NCI-H446 (cell line): Measurements from ENCODE around the gene FOXE1.

Experiments
- DNase-seq, 2 experiments: peaks; one replicate each; lab custom pipeline; 2025; lab: John Stamatoyannopoulos, UW

FOXE1 gene

GRCh38 chr9:97848480-97849237 lies 4.4 kb upstream of the FOXE1 start:
- no peak for DNase-seq

GRCh38 chr9:97849980-97850379 lies 3.0 kb upstream of the FOXE1 start:
- no peak for DNase-seq

DNA sequence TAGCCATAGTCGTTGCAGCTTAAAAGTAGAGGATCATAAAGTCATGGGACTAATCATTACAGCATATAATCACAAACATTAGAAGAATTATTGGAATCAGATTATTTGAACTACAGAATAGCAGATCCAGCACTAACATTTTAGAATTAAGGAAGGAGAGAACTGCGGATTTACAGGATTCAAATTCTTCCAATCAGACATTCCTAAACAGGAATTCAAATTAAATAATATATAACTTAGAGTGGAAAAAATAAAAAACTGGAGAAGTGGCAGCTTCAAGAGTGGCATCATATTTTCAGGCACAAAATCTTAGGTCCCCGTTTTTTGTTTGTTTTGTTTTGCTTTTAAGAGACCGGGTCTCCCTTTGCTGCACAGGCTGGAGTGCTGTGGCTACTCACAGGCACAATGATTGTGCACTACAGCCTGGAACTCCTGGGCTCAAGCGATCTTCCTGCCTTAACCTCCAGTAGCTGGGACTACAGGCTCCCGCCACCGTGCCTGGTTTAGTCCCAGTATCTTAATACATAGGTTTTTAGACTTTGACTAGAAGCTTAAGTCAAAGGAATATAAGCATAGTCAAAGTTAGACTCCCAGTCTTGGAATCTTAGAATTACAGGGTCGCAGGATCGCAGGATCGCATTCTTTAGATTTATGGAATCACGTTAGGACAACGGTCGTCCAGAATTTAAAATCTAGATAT lies 2.1 kb upstream of the FOXE1 start:
- DNase-seq: no peak

DNA sequence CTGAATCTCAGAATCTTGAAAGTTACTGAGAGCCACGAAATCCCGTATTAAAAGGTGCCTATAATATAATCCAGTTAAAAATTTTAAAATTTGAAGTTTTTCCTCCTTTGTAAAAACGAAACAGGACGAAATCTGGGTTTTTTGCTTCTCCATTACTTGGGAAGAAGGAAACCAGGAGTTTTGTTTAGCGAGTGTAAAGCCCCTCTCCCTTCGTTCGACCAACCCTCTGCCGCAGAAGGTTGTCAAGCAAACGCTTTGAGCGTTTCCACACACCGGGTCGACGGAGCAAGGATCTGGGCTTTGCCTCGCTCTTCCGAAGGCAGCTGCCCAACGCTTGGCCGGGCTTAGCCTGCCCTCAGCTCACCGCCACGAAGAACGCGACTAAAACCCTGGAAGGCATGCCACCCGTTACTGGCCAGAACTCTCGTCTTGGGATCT lies 1.6 kb upstream of the FOXE1 start:
- DNase-seq: no peak

DNA sequence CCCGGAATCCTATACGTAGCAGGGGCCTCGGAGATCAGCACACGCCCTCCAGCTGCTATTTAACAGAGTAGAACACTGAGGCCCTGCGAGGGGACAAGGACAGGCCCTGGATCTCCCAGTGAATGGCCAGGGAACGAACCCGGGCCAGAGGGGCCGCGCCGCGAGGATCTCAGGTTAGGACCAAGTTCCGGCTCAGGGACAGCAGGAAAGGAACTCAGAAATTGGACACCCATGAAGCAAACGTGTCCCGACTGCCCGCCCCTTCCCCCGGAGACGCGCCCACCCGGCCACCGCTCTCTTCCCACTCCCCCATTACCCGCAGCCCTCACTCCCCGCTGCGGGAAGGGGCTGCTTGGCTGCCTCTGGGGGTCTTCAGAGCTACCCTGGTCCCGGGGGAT lies 1.0 kb upstream of the FOXE1 start:
- DNase-seq: no peak

- DNase-seq: no peak
These were observed 499 bp upstream of the FOXE1 start for GRCh38 chr9:97852399-97853055.

DNA sequence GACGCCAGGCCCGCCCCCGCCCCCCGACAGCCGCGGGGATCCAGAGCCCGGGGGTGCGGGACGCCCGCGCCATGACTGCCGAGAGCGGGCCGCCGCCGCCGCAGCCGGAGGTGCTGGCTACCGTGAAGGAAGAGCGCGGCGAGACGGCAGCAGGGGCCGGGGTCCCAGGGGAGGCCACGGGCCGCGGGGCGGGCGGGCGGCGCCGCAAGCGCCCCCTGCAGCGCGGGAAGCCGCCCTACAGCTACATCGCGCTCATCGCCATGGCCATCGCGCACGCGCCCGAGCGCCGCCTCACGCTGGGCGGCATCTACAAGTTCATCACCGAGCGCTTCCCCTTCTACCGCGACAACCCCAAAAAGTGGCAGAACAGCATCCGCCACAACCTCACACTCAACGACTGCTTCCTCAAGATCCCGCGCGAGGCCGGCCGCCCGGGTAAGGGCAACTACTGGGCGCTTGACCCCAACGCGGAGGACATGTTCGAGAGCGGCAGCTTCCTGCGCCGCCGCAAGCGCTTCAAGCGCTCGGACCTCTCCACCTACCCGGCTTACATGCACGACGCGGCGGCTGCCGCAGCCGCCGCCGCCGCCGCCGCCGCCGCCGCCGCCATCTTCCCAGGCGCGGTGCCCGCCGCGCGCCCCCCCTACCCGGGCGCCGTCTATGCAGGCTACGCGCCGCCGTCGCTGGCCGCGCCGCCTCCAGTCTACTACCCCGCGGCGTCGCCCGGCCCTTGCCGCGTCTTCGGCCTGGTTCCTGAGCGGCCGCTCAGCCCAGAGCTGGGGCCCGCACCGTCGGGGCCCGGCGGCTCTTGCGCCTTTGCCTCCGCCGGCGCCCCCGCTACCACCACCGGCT lies 1.0 kb downstream of the FOXE1 start:
- peak in 1 of 2 experiments; percentile 60 for DNase-seq

DNA sequence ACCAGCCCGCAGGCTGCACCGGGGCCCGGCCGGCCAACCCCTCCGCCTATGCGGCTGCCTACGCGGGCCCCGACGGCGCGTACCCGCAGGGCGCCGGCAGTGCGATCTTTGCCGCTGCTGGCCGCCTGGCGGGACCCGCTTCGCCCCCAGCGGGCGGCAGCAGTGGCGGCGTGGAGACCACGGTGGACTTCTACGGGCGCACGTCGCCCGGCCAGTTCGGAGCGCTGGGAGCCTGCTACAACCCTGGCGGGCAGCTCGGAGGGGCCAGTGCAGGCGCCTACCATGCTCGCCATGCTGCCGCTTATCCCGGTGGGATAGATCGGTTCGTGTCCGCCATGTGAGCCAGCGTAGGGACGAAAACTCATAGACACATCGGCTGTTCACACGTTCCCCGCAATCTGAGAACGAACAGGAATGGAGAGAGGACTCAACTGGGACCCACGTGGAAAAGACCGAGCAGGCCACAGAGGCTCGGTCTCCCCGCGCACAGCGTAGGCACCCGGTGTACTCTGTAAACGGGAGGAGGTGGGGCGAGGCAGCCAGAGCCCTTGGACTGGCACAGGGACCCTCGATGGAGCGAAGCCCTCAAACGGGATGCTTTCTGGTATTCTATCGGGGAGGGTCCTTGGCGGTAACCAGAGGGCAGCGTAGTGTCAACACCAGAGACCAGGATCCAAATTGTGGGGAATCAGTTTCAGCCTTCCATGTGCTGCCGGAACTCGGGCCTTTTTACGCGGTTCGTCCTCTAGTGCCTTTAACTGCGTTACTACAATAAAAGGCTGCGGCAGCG lies 1.9 kb downstream of the FOXE1 start:
- DNase-seq: no peak

DNA sequence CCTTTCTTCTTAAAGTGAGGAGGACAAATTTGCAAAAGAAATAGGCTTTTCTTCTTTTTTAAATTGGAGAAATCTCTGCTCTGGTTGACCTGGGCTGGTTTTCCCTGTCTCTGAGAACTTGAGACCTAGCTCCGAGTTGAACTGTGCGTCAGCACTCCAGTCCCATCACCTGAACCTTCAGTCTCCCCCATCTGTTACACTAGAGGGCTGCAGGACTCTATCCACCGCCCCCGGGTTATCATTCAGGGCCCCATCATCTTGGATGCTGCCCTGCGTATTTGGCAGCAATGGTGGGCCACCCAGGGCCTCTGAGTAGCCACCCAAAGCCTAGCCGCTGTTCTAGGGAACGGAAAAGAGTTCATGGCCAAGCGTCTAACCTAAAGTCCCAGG lies 2.5 kb downstream of the FOXE1 start:
- no peak for DNase-seq

DNA sequence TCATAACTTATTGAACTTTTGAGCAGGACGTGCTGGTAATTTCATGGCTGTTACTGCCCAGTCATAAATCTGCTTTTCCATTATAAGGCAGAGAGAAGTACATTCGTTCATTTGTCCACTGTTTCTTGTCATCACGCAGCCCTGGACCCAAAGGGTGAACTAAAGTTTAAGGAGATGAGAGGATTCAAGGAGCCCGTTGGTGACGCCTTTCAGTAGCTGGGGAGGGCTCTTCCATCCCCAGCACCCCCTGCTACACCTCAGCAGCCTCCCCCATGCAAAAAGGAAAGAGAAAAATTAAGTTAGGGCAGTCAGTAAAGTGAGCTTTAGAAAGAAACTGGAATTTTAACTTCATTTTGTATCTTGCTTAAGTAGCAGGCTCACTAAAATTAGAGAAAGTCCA lies 2.9 kb downstream of the FOXE1 start:
- no peak for DNase-seq

- DNase-seq: no peak
These were observed 4.0 kb downstream of the FOXE1 start for GRCh38 chr9:97856857-97857605.

DNA sequence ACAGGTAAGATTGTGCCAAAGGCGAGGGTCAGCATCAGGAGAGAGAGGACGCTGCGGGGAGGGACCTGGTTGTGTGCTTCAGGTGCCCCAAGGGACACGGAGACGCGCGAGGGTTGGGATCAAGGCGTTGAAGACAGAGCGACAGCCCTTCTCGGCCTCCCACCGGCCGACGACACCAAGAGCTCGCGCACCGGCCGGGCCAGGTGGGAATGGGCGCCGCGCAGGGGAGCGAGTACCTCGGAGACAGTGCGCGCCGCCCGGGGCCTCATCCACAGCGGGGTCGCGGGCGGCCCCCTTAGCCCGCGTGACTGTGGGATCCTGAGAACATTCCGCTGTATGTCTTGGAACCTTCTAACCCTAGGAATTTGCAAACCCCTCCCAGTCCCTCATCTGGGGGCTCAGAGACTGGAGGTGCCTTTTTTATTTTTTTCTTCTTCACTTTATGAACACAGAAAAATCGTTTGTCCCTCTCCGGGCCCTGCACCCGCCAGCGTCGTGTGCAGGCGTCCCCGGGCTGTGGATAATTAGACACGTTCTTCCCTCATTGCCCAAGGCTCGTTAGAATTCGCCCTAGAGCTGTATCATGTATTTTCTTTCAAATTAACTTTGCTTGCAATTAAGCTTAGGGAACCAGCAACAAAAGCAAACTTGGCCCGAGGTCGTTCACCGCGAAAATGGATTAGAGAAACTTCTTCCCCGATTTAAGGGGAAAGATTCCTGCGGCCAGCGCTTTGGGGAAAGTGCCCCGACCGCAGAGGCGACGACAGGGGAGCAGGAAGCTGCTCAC lies 4.8 kb downstream of the FOXE1 start:
- DNase-seq: no peak

DNA sequence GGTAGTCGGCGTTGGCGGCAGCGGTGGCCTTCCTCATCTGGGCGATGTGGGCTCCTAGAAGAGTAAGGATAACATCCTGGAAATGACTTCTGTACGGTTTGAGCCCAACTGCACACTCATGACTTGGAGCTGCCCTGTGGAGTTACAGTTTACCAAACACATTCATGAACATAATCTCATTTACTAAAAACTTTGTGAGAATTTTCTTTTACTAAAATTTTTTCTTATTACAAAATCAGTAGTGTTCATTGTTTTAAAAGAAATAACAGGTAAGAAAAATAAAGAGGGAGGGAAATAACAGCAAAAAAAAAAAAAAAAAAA lies 5.3 kb downstream of the FOXE1 start:
- no peak for DNase-seq

GRCh38 chr9:97858826-97859225 lies 5.8 kb downstream of the FOXE1 start:
- no peak for DNase-seq

GRCh38 chr9:97859346-97859745 lies 6.3 kb downstream of the FOXE1 start:
- DNase-seq: no peak

- DNase-seq: peak in 1 of 2 experiments; percentile 29
These were observed 7.6 kb downstream of the FOXE1 start for GRCh38 chr9:97860451-97861147.

GRCh38 chr9:97861148-97861475 lies 8.1 kb downstream of the FOXE1 start:
- no peak for DNase-seq

GRCh38 chr9:97863314-97863713 lies 10.3 kb downstream of the FOXE1 start:
- peak in 1 of 2 experiments; percentile 17 for DNase-seq

DNA sequence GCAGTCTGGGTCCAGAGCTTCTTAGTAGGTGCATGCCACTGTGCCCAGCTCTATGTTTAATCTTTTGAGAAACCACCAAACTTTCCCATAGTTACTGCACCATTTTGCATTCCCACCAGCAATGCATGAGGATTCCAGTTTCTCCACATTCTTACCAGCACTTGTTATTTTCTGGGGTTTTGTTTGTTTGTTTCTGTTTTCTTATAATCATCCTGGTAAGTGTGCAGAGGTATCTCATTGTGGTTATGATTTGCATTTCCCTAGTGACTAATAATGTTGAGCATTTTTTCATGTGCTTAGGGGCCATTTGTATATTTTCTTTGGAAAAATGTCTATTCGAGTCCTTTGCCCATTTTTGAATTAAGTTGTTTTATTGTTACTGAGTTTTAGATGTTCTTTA lies 11.4 kb downstream of the FOXE1 start:
- DNase-seq: no peak
